ENCODE data around the gene SNX27. TPM values are rescaled to one million over a fixed set of nuclear protein-coding genes. Genes with fewer than 3 reads are reported as not detected.
A peak's percentile ranks its signal among the peaks of the same experiment; 100 is the strongest.
"Not testable (repeated sequence)": the region's sequence is repeated elsewhere in the genome, so short reads cannot be mapped to it uniquely, and the experiment has no call there.

SNX27 gene
- polyA plus RNA-seq, 12 donors = 19.3 to 28.0 (median 20.7) TPM; not detected in 1

GRCh38 chr1:151596166-151596953, 15.5 kb upstream of the SNX27 start:
- DNase-seq = no peak

- DNase-seq = not testable (repeated sequence)
These were observed 9.3 kb upstream of the SNX27 start for GRCh38 chr1:151602550-151602949.

GRCh38 chr1:151604291-151604690, 7.6 kb upstream of the SNX27 start:
- no peak for DNase-seq

GRCh38 chr1:151606384-151606783, 5.5 kb upstream of the SNX27 start:
- DNase-seq = no peak

DNA sequence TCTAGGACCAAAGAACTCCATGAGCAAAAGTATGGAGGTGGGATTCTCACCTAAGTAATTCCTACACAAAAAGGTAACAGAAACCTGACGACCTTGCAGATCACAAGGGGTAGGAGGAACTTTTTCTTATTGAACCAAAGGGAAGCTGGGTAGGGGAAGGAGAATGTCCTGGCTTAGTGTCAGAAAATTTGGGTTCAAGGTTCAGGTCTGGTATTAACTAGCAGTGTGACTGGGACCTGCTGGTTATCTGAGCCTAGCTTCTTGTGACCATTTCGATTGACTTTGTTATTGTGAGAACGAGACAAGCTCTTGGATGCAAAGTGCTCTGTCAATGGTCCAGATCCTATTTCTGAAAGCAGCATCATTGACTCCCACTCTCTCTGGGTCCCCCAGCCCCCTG, 5.0 kb upstream of the SNX27 start:
- no peak for DNase-seq

- DNase-seq = no peak
These were observed 1.7 kb upstream of the SNX27 start for GRCh38 chr1:151610142-151610541.

DNA sequence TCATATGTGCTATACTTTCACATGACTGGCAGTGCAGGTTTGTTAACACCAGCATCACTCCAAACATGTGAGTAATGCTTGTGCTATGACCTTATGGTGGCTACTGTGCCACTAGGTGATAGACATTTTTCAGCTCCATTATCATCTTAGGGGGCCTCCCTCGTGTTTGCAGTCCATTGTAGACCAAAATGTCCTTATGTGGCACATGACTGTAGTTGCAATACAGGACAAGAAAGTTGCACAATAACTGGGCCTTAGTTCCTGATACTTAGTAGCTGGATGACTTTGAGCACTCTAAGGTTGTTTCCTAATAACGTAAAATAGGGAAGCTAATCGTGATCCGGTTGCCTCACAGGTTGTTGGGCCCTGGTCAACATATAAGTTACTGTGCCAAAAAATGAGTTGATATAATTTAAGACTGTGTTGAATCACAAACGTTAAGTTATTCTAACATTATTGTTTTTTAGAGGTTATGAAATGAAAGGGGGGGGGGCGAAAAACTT, 511 bp upstream of the SNX27 start:
- DNase-seq = peak; percentile 26

- DNase-seq = peak; percentile 52
These were observed 841 bp downstream of the SNX27 start for GRCh38 chr1:151612501-151613281.

DNA sequence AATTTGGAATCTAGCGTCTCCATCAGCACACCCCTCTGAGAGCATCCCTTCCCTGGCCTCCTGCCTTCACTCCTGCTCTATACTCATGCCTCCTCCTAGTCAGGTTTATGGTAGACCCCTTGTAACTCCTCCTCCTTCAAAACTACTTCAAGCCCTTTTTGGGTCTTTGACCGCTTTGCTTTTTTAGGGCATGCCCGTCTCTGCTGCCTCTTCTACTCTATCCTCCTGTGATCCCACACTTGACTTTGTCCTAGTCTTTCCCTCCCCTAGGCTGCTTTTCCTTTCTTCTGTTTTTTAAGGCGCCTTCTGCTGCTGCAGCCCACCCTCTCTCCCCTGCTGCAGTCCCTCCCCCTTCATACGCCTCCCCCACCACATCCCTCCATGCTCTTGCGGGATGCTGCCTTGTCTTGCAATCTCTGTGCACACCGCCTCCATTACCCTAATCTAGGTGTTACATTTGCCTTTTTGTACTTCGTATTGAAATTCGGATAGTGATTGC, 1.5 kb downstream of the SNX27 start:
- no peak for DNase-seq

GRCh38 chr1:151615711-151616504, 4.1 kb downstream of the SNX27 start:
- DNase-seq = no peak

- DNase-seq = no peak
These were observed 4.6 kb downstream of the SNX27 start for GRCh38 chr1:151616505-151616849.

- DNase-seq = no peak
These were observed 6.2 kb downstream of the SNX27 start for GRCh38 chr1:151618003-151618402.

DNA sequence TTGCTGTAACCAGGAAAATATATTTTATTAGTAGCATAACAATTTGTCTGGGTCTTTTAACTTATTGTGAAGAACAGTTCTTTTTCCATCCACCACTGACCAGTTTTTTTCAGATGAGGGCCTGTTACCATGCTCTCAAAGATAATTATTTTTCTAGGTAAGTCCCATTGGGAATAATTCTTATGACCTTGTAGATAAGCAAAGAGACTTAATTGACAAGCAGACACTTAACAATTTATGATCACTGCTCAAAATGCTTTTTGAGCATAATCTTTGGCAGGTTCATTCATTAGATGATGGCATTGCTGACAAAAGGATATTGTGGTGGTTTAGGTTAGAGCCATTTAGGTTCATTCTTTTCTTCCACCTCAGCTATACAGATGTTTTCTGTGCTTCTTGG, 6.6 kb downstream of the SNX27 start:
- DNase-seq = no peak

DNA sequence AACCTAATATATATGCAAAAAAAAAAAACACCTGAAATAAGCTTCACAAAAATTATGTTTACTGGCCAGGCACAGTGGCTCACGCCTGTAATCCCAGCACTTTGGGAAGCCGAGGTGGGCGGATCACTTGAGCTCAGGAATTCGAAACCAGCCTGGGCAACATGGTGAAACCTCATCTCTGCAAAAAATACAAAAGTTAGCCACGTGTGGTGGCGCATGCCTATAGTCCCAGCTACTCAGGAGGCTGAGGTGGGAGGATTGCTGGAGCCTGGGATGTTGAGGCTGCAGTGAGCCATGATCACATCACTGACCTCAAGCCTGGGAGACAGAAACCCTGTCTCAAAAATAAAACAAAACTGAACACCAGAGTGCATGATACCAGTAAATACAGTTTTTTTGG, 7.1 kb downstream of the SNX27 start:
- not testable (repeated sequence) for DNase-seq

- DNase-seq = no peak
These were observed 7.7 kb downstream of the SNX27 start for GRCh38 chr1:151619489-151620093.

- no peak for DNase-seq
These were observed 8.4 kb downstream of the SNX27 start for GRCh38 chr1:151620286-151620685.

DNA sequence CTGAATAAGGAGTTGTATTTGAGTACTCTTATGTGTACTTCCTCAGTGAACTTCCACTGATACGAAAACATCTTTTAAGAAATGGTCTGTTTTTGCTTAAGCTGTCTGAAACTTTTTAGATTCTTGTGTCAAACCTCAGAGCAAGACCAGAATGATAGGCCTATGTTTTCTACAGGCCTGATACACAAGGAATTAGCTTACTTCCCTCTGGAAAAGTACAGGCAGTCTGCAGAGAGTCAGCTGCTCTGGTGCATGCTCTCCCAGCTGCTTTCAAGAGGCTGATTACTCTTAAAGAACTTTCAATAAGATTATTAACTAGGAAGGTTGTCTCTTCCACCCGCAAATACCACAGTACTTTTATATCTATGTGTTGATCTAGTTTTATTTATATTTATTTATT, 9.5 kb downstream of the SNX27 start:
- DNase-seq = no peak

- DNase-seq = no peak
These were observed 12.9 kb downstream of the SNX27 start for GRCh38 chr1:151624783-151625182.

GRCh38 chr1:151626740-151627334, 15.0 kb downstream of the SNX27 start:
- no peak for DNase-seq

- no peak for DNase-seq
These were observed 17.4 kb downstream of the SNX27 start for GRCh38 chr1:151629278-151629677.

DNA sequence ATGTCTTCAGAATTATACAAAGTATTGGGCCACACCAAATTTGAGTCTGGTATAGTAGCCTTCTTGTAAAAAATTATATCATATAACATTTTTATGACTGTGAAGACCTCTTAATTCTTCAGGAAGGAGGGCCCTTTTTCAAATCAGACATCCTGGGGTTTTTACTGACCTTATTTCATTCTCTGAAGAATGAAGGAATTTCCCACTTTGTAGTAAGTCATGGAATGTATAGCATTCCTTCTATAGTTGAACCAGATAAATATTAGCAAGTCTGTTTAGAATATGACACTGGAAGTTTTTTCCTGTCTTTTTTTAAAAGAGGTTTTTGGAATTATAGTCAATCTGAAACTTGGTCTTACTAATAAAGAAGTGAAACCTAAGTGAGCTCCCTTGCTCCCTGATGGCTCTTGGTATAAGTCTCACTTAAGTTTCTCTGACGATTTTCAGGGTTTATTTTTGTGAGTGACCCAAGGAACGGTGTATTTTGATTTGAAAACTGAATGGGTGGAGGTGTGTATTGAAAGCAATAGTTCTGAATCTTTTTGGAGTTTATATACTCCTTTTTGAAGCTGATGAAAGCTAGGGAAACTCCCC, 23.7 kb downstream of the SNX27 start:
- no peak for DNase-seq

Measured in muscle of arm (tissue), 12 donors.